Stimulated activated CD8-positive, alpha-beta memory T cell treated with anti-CD3 and anti-CD28 coated beads, Interleukin-2, amount 100 ng/mL, for 1 hour (primary cell): ENCODE data around the gene ADRA2B.

Experiments
- DNase-seq, 2 donors: peaks; one replicate each; pipeline ENCODE4 v3.0.0-alpha.2; 2020; ENCODE audit warnings: low read depth in 2 of 2

The ADRA2B gene

DNA sequence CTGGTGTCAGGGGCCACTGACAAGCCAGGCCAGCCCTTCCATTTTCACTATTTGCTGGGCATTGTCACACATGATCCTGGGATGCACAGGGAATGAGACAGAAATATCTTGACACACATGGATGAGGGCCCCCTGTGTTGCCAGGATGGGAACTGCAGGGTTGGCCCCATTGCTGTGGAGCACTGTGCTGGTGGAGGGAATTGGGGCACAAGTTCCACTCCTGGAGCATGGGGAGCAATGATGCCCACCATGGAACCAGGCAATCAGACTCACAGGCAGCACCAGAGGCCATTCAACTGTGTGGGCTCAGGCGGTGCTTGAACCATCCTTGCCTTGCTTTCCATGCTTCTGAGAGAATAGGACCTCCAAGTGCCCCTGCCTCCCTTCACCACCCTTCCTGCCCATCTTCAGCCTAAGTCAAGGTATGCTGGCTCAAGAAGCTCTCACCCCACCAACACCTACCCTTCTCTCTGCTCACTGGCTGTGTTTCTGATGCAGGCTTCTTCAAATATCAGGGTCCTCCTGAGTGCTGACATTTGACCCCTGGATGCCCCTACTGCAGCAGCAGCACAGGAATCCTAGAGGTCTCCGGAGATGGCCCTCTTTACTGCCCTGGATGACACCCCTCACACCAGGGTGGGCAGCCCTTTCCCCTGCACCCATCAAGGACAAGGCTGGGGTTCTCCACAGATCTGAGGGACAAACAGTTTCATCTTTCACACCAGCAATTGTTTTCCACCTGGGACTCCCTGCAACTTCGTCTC lies 11.0 kb downstream of the ADRA2B start:
- no peak for DNase-seq

- DNase-seq: no peak
Measured at GRCh38 chr2:96104487-96104861, 11.9 kb downstream of the ADRA2B start.

GRCh38 chr2:96103761-96104486 lies 12.4 kb downstream of the ADRA2B start:
- no peak for DNase-seq

- DNase-seq: no peak
Measured at GRCh38 chr2:96103187-96103601, 13.2 kb downstream of the ADRA2B start.

DNA sequence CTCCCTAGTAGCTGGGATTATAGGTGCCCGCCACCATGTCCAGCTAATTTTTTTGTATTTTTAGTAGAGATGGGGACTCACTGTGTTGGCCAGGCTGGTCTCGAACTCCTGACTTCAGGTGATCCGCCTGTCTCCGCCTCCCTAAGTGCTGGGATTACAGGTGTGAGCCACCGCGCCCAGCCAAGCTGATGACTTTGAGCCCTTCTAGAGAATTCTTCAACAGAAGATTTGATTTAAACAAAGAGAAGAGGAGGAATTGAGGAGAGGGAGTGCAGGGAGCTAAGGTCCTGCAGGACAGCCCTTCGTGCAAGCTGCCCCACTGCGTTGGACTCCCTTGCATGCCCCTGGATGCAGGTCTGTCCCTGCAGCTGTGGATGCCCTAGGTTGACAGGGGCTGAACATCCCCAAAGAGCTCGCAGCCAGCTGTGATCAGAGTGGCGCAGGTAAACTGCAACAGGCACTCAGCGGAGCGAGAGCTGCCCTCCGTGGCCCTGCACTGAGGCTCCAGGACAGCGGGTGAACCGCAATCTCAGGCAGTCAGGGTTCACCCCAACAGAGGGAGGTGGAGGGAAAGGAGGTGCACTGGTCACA lies 13.7 kb downstream of the ADRA2B start:
- DNase-seq: no peak

DNA sequence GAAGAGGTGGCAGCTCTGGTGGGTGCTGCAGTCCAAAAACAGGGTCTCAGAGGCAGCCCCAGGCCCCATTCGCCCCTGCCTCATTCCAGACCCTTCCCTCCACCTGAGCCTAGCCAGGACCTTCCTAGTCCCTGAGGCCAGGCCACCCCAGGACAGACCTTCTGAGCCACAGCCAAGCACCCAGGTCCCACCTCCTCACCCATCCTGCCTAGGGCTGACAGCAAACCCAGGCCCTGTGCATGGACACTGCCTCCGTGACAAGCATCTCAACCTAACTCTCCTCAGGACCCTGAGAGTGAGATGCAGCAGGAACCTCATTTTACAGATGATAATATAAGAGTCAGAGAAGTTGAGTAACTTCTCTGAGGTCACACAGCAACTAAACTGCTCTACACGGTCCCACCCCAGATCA lies 15.5 kb downstream of the ADRA2B start:
- no peak for DNase-seq

- DNase-seq: no peak
Measured at GRCh38 chr2:96099861-96100798, 16.2 kb downstream of the ADRA2B start.

GRCh38 chr2:96098900-96099590 lies 17.3 kb downstream of the ADRA2B start:
- no peak for DNase-seq

- no peak for DNase-seq
Measured at GRCh38 chr2:96097951-96098823, 18.2 kb downstream of the ADRA2B start.

GRCh38 chr2:96097441-96097840 lies 18.9 kb downstream of the ADRA2B start:
- no peak for DNase-seq

- no peak for DNase-seq
Measured at GRCh38 chr2:96095116-96095636, 21.2 kb downstream of the ADRA2B start.

DNA sequence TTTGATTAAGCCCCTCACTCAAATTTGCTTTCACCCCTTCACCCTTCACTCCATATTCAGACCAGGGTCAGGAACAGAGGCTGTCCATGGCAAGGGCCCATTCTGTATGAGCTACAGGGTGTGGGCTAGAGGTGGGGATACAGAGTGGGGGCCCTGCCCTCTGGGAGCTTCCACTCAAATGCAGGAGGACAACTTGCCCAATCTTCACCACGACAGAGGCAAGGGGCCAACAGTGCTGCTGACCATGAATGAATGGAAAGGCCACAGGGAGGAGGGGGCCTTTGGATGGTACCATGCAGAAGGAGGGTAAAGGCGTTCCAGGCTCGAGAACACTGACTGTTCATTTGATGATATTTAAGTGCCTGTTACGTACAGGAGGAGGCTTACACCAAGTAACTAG lies 22.8 kb downstream of the ADRA2B start:
- DNase-seq: no peak

DNA sequence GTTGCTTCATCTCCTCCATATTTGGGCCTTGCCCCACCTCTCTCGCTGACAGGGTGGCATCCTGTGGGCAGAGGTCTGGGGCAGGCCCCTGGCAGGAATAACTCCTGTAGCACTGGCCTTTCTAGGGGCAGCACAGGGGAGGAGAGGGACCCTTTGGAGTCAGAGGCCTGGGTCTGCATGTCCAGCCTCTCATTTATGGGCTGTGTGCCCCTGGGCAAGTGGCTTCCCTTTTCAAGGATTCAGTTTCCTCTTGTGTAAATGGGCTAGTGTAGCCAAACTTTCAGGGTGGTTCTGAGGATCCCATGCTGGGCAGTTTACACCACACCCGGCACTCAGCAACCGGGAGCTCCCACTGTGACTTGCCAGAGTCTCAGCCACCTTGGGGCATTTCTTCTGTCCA lies 23.4 kb downstream of the ADRA2B start:
- no peak for DNase-seq

DNA sequence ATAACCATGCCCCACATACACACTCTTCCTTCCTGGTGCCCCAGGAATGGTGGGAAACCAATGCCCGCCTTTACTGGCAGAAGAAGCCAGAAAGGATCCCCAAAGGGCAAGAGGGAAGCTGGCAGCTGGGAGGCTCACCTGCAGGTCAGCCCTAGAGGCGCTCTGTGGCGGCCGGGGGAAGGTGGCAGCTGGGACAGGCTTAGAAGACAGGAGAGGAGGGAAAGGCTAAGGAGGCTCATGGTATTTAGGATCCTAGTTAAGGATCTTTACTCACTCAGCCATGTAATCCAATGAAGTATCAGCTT lies 23.8 kb downstream of the ADRA2B start:
- no peak for DNase-seq

DNA sequence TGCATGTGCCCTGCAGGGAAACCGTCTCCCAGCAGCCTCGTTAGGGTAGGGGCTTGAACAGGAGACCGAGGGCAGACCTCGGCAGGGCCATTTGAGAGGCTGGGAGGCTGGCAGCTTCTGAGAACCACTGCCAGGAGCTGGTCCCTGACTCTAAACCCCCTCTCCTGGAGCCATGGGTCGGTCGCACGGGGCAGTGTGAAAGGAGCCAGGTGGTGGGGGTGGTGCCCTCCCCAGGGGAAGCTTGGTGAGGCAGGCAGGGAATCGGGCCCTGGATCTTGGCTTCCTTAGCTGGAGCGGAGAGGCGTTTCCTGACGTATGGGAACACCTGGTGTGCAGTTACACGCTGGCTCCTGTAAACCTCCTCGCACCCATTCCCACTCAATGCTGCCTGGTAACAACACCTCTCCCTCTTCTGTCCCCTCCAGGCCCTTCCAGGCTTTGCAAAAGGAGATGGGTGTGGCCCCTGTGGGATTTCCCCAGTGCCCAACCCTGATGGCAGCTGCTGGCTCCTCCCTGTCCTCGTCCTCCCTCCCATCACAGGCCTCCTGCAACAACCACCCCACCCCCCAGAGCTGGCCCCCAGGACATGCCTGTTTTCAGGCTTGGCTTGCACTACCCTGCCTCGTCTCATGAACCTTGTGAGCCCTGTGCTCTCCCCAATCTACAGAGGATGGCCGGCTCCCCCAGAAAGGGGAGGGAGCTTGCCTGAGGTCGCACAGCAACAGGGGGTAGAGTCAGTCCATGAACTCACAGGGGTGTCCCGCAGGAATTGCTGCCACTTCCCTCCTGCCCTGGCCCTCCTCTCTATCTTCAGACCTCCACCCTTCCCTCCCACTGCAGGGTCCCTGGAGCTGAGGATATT lies 24.4 kb downstream of the ADRA2B start:
- DNase-seq: no peak

- DNase-seq: no peak
Measured at GRCh38 chr2:96091141-96091710, 25.1 kb downstream of the ADRA2B start.

DNA sequence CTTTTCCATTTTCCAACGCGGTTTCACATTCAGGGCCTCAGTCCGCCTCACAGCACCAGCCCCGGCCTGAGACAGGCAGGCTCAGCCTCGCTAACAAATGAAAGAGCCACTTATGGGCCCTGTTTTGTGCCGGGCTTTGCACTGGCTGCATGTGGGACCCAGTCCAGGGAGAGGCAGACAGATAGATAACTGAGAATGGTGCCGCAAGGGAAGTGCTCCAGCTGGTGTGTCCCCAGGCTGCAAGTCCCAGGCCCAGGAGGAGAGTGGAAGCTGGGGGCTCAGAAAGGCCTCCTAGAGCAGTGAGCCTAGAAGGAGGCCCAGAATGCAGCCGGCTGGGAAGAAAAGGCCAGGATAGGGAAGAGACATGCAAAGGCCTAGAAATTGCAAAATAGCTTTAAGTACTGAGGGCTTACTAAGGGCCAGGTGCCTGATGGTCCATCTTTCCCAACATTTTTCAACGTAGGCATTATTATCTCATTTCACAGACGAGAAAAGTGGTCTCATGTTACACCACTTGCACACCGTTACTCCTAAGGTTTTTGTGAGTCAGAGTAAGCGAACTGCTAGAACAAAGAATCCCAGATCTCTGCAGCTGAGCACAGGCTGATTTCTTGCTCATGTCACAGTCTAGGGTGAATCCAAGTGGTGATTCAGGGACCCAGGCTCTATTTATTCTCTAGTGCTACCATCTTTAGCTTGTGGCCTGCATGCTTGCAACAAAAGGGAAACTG lies 26.0 kb downstream of the ADRA2B start:
- no peak for DNase-seq
